Measurements from ENCODE around the gene ARFGEF3.

DNA sequence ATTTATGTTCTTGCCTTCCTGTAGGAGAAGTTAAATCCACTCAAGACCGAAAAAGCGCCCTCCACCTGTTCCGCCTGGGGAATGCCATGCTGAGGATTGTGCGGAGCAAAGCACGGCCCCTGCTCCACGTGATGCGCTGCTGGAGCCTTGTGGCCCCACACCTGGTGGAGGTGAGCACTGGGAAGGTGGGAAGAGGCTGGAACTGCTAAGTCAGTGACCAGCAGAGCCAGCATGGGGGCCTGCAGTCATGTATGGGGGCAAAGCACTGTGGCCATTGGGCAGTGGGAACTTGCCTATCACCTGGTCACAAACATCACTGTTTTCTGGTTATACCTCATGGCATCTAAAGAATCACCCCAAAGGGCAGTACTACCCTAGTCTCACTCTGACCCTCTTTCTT lies 135.0 kb downstream of the ARFGEF3 start:
- TF ChIP-seq CHD2 (IDR thresholded peaks at IDR 0.05; ENCODE audit: borderline replicate concordance, low read depth, low read length), result no peak
- no peak for TF ChIP-seq EP300 (IDR thresholded peaks at IDR 0.05; ENCODE audit: borderline replicate concordance in 1 of 2, control insufficient read depth in 1 of 2, low read depth in 2 of 2, low read length in 2 of 2)
- TF ChIP-seq, protein P1, sequence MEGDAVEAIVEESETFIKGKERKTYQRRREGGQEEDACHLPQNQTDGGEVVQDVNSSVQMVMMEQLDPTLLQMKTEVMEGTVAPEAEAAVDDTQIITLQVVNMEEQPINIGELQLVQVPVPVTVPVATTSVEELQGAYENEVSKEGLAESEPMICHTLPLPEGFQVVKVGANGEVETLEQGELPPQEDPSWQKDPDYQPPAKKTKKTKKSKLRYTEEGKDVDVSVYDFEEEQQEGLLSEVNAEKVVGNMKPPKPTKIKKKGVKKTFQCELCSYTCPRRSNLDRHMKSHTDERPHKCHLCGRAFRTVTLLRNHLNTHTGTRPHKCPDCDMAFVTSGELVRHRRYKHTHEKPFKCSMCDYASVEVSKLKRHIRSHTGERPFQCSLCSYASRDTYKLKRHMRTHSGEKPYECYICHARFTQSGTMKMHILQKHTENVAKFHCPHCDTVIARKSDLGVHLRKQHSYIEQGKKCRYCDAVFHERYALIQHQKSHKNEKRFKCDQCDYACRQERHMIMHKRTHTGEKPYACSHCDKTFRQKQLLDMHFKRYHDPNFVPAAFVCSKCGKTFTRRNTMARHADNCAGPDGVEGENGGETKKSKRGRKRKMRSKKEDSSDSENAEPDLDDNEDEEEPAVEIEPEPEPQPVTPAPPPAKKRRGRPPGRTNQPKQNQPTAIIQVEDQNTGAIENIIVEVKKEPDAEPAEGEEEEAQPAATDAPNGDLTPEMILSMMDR (IDR thresholded peaks at IDR 0.05 in 2 of 3, conservative IDR thresholded peaks at IDR 0.05 in 1 of 3; ENCODE audit: control insufficient read depth in 2 of 3, extremely low read depth in 1 of 3, insufficient read depth in 1 of 3, low read depth in 3 of 3, low read length in 3 of 3), result no peak
- TF ChIP-seq NFXL1 (IDR thresholded peaks at IDR 0.05; ENCODE audit: borderline replicate concordance), result no peak
- no peak for TF ChIP-seq ZNF274 (IDR thresholded peaks at IDR 0.05; ENCODE audit: insufficient read depth, insufficient read length)
- no peak for TF ChIP-seq SPI1 (IDR thresholded peaks at IDR 0.05; ENCODE audit: borderline replicate concordance, insufficient read depth, low read depth, low read length)
- TF ChIP-seq SREBF2 (IDR thresholded peaks at IDR 0.05; ENCODE audit: low read length), result no peak
- no peak for TF ChIP-seq BCL11A (IDR thresholded peaks at IDR 0.05; ENCODE audit: low read depth, low read length)
- TF ChIP-seq POLR2A (IDR thresholded peaks at IDR 0.05; ENCODE audit: low read depth, low read length), result no peak
- TF ChIP-seq DPF2 (IDR thresholded peaks at IDR 0.05), result no peak

All from GM12878 (cell line).